K562 (cell line): ENCODE data around the gene ZNF165. TPM values are rescaled to one million over a fixed set of nuclear protein-coding genes. Genes with fewer than 3 reads are reported as not detected.

ENCODE experiments used
- BDP1 ChIP-seq: IDR thresholded peaks from 3 replicates; pipeline ENCODE4 v1.6.1; 2011; ENCODE audit not compliant: insufficient read length, insufficient read depth
- FIP1L1 ChIP-seq: fragments of 200-400 bp; formaldehyde crosslinking; IDR thresholded peaks from 2 replicates; pipeline ENCODE4 v1.6.1; 2018; ENCODE audit warnings: mild to moderate bottlenecking, low read depth, low read length; ENCODE audit not compliant: poor library complexity, severe bottlenecking
- HNRNPL ChIP-seq: fragments of 200-400 bp; formaldehyde crosslinking; IDR thresholded peaks from 2 replicates; pipeline ENCODE4 v1.6.1; 2017; ENCODE audit warnings: low read depth, mild to moderate bottlenecking, low read length
- KDM4B ChIP-seq, 2 experiments: fragments of 450-650 bp in 1 of 2; sonication (generic) in 1 of 2; IDR thresholded peaks; 2 replicates each; pipeline ENCODE4 v1.6.1; 2016 to 2017; ENCODE audit warnings: borderline replicate concordance in 2 of 2, antibody characterized with exemption in 1 of 2, low read depth in 1 of 2, mild to moderate bottlenecking in 1 of 2
- KLF16 ChIP-seq: IDR thresholded peaks from 2 replicates; pipeline ENCODE4 v1.6.1; 2016; ENCODE audit warnings: antibody characterized with exemption
- NFATC3 ChIP-seq: fragments of 450-650 bp; IDR thresholded peaks from 2 replicates; pipeline ENCODE4 v1.6.1; 2017; ENCODE audit warnings: mild to moderate bottlenecking
- NFIX ChIP-seq: fragments of 250-450 bp; sonication (Bioruptor Pico); IDR thresholded peaks from 2 replicates; pipeline ENCODE4 v1.4.0; 2020; ENCODE audit warnings: low read depth, mild to moderate bottlenecking, moderate library complexity
- NR2F6 ChIP-seq: fragments of 450-650 bp; formaldehyde crosslinking; IDR thresholded peaks from 2 replicates; pipeline ENCODE4 v1.4.0; 2020; ENCODE audit warnings: mild to moderate bottlenecking
- SIN3B ChIP-seq: fragments of 450-650 bp; IDR thresholded peaks from 2 replicates; pipeline ENCODE4 v1.6.1; 2017; ENCODE audit warnings: low read depth, mild to moderate bottlenecking, moderate library complexity
- SMAD4 ChIP-seq: fragments of 250-450 bp; sonication (Bioruptor Pico); conservative IDR thresholded peaks from 2 replicates; pipeline ENCODE4 v1.8.0; 2021; ENCODE audit warnings: inconsistent platforms, mild to moderate bottlenecking, moderate library complexity
- SRF ChIP-seq, 2 experiments: fragments of 250-450, 450-650 bp in 1 of 2; sonication (Bioruptor Pico) in 1 of 2; sonication (generic) in 1 of 2; formaldehyde crosslinking; IDR thresholded peaks; 2 replicates each; pipeline versions ENCODE4 v1.5.0 to v1.5.1; 2020 to 2022; ENCODE audit warnings: mild to moderate bottlenecking in 1 of 2, missing genetic modification reagents in 1 of 2
- TAF7 ChIP-seq: fragments of 450-650 bp; IDR thresholded peaks from 2 replicates; pipeline ENCODE4 v1.6.1; 2016; ENCODE audit warnings: missing genetic modification characterization, missing compliant biosample characterization
- TSC22D4 ChIP-seq: fragments of 450-650 bp; IDR thresholded peaks from 2 replicates; pipeline ENCODE4 v1.6.1; 2016; ENCODE audit warnings: missing genetic modification characterization, missing biosample characterization, control low read depth
- ZNF3 ChIP-seq: fragments of 250-450 bp; sonication (Bioruptor Pico); IDR thresholded peaks from 2 replicates; pipeline ENCODE4 v1.5.0; 2021; ENCODE audit warnings: mild to moderate bottlenecking, moderate library complexity
- ZNF445 ChIP-seq: fragments of 250-450 bp; sonication (Bioruptor Pico); IDR thresholded peaks from 2 replicates; pipeline ENCODE4 v1.4.0; 2020; ENCODE audit warnings: low read depth, mild to moderate bottlenecking, moderate library complexity
- polyA plus RNA-seq, 8 experiments: library from polyadenylated mRNA; depleted of rRNA in 4 of 8; stranded (reverse) in 5 of 8; unstranded in 3 of 8; fragments of >200 nt; fragmentation: Nextera tagmentation in 2 of 8; fragmentation: Illumina TruSeq in 1 of 8; extraction: Ambion mirVana in 2 of 8; extraction: Trizol in 1 of 8; gene quantifications; 2 replicates each; pipeline versions ENCODE4 v1.2.1 to v1.2.3, GENCODE V29; 2011 to 2014; ENCODE audit warnings: inconsistent platforms in 1 of 8, missing spikeins in 1 of 8
- total RNA-seq, 7 experiments: library from RNA; depleted of rRNA in 6 of 7; stranded (reverse); fragments of >200 nt in 6 of 7; fragmentation: Illumina TruSeq in 2 of 7; extraction: Trizol in 2 of 7; gene quantifications; 2 replicates each; pipeline versions ENCODE4 v1.2.1 to v1.2.3, GENCODE V29; 2011 to 2021; ENCODE audit warnings: low replicate concordance in 1 of 7
- TF ChIP-seq, protein P1 (sequence below): sonication (generic); formaldehyde crosslinking; IDR thresholded peaks from 2 replicates; pipeline ENCODE4 v1.8.0; 2022; ENCODE audit warnings: mild to moderate bottlenecking, missing genetic modification reagents
- TF ChIP-seq, protein P2 (sequence below): fragments of 250-450 bp; sonication (Bioruptor Pico); IDR thresholded peaks from 2 replicates; pipeline ENCODE4 v1.4.0; 2020; ENCODE audit warnings: mild to moderate bottlenecking, moderate library complexity
- TF ChIP-seq, protein P3 (sequence below): fragments of 450-650 bp; IDR thresholded peaks from one replicate; pipeline ENCODE4 v1.6.1; 2018; ENCODE audit warnings: mild to moderate bottlenecking, moderate library complexity; ENCODE audit not compliant: partially characterized antibody

ZNF165 gene
- total and polyA plus RNA-seq, 9 of the 15 experiments (the other 6 are each of a cell fraction or from before 2014, with no cell fraction given): 0.82 to 3.6 (median 1.2) TPM

- TF ChIP-seq, protein P1, sequence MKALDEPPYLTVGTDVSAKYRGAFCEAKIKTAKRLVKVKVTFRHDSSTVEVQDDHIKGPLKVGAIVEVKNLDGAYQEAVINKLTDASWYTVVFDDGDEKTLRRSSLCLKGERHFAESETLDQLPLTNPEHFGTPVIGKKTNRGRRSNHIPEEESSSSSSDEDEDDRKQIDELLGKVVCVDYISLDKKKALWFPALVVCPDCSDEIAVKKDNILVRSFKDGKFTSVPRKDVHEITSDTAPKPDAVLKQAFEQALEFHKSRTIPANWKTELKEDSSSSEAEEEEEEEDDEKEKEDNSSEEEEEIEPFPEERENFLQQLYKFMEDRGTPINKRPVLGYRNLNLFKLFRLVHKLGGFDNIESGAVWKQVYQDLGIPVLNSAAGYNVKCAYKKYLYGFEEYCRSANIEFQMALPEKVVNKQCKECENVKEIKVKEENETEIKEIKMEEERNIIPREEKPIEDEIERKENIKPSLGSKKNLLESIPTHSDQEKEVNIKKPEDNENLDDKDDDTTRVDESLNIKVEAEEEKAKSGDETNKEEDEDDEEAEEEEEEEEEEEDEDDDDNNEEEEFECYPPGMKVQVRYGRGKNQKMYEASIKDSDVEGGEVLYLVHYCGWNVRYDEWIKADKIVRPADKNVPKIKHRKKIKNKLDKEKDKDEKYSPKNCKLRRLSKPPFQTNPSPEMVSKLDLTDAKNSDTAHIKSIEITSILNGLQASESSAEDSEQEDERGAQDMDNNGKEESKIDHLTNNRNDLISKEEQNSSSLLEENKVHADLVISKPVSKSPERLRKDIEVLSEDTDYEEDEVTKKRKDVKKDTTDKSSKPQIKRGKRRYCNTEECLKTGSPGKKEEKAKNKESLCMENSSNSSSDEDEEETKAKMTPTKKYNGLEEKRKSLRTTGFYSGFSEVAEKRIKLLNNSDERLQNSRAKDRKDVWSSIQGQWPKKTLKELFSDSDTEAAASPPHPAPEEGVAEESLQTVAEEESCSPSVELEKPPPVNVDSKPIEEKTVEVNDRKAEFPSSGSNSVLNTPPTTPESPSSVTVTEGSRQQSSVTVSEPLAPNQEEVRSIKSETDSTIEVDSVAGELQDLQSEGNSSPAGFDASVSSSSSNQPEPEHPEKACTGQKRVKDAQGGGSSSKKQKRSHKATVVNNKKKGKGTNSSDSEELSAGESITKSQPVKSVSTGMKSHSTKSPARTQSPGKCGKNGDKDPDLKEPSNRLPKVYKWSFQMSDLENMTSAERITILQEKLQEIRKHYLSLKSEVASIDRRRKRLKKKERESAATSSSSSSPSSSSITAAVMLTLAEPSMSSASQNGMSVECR (CRISPR knock-in tag): peak; percentile 80
- TF ChIP-seq BDP1: no peak
- TF ChIP-seq NR2F6 (CRISPR knock-in tag): no peak; the same call in 1 of the 2 replicates
- TF ChIP-seq SRF (CRISPR knock-in tag; IDR thresholded peaks at IDR 0.05): peak in 1 of 2 experiments; percentile 62; a peak in 2 of 4 replicates
- peak; percentile 90 for TF ChIP-seq TAF7 (tag)
- TF ChIP-seq ZNF3 (CRISPR knock-in tag): no peak
- no peak for TF ChIP-seq KLF16
- TF ChIP-seq HNRNPL: no peak
- no peak for TF ChIP-seq ZNF445 (CRISPR knock-in tag)
- peak; percentile 83 for TF ChIP-seq NFIX (CRISPR knock-in tag)
- TF ChIP-seq SIN3B: peak; percentile 85
- no peak for TF ChIP-seq TSC22D4 (tag)
- peak; percentile 90 for TF ChIP-seq SMAD4 (CRISPR knock-in tag)
- peak in 1 of 2 experiments; percentile 97; a peak in 2 of 4 replicates for TF ChIP-seq KDM4B (IDR thresholded peaks at IDR 0.05; ENCODE audit: borderline replicate concordance in 2 of 2, low read depth in 1 of 2)
- peak; percentile 78 for TF ChIP-seq FIP1L1
- TF ChIP-seq, protein P2, sequence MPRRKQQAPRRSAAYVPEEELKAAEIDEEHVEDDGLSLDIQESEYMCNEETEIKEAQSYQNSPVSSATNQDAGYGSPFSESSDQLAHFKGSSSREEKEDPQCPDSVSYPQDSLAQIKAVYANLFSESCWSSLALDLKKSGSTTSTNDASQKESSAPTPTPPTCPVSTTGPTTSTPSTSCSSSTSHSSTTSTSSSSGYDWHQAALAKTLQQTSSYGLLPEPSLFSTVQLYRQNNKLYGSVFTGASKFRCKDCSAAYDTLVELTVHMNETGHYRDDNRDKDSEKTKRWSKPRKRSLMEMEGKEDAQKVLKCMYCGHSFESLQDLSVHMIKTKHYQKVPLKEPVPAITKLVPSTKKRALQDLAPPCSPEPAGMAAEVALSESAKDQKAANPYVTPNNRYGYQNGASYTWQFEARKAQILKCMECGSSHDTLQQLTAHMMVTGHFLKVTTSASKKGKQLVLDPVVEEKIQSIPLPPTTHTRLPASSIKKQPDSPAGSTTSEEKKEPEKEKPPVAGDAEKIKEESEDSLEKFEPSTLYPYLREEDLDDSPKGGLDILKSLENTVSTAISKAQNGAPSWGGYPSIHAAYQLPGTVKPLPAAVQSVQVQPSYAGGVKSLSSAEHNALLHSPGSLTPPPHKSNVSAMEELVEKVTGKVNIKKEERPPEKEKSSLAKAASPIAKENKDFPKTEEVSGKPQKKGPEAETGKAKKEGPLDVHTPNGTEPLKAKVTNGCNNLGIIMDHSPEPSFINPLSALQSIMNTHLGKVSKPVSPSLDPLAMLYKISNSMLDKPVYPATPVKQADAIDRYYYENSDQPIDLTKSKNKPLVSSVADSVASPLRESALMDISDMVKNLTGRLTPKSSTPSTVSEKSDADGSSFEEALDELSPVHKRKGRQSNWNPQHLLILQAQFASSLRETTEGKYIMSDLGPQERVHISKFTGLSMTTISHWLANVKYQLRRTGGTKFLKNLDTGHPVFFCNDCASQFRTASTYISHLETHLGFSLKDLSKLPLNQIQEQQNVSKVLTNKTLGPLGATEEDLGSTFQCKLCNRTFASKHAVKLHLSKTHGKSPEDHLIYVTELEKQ (CRISPR knock-in tag): no peak; the same call in 1 of the 2 replicates
- peak; percentile 86; the same call in 1 of the 2 replicates for TF ChIP-seq NFATC3
- TF ChIP-seq, protein P3, sequence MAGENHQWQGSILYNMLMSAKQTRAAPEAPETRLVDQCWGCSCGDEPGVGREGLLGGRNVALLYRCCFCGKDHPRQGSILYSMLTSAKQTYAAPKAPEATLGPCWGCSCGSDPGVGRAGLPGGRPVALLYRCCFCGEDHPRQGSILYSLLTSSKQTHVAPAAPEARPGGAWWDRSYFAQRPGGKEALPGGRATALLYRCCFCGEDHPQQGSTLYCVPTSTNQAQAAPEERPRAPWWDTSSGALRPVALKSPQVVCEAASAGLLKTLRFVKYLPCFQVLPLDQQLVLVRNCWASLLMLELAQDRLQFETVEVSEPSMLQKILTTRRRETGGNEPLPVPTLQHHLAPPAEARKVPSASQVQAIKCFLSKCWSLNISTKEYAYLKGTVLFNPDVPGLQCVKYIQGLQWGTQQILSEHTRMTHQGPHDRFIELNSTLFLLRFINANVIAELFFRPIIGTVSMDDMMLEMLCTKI: no peak
Observed at GRCh38 chr6:28136585-28137504, 56.5 kb downstream of the ZNF165 start (continued).
